Retina (tissue), 1 donor: Measurements from ENCODE around the gene C6orf136.
"Not testable (repeated sequence)": the region's sequence is repeated elsewhere in the genome, so short reads cannot be mapped to it uniquely, and the experiment has no call there.

Source experiments
- DNase-seq: peaks from one replicate; pipeline ENCODE4 v3.0.0-alpha.2; 2016

The C6orf136 gene

GRCh38 chr6:30615958-30616810 lies 30.7 kb upstream of the C6orf136 start:
- peak; percentile 78 for DNase-seq

- DNase-seq, result peak; percentile 100
Measured at GRCh38 chr6:30616811-30617564, 29.9 kb upstream of the C6orf136 start, which contains the start of gene PPP1R10. Gene PPP1R10, minus strand, starts transcription at chr6:30617243. Its CDS starts 7,299 bp downstream, at chr6:30609944.

- DNase-seq, result peak; percentile 99
Measured at GRCh38 chr6:30617565-30618269, 29.2 kb upstream of the C6orf136 start, which contains the start of gene MRPS18B. Gene MRPS18B, plus strand, starts transcription at chr6:30617840. Its CDS starts 26 bp downstream, at chr6:30617866.

- no peak for DNase-seq
Measured at GRCh38 chr6:30618270-30618797, 28.6 kb upstream of the C6orf136 start.

GRCh38 chr6:30619561-30619960 lies 27.4 kb upstream of the C6orf136 start:
- DNase-seq, result no peak

GRCh38 chr6:30625511-30625910 lies 21.4 kb upstream of the C6orf136 start:
- no peak for DNase-seq

- DNase-seq, result peak; percentile 94
Measured at GRCh38 chr6:30626484-30627366, 20.2 kb upstream of the C6orf136 start, which contains the start of gene ATAT1. Gene ATAT1, plus strand, starts transcription at chr6:30626874.

- no peak for DNase-seq
Measured at GRCh38 chr6:30635834-30636233, 11.1 kb upstream of the C6orf136 start.

GRCh38 chr6:30640481-30640880 lies 6.5 kb upstream of the C6orf136 start:
- no peak for DNase-seq

- DNase-seq, result no peak
Measured at GRCh38 chr6:30641048-30641447, 5.9 kb upstream of the C6orf136 start.

GRCh38 chr6:30643656-30644055 lies 3.3 kb upstream of the C6orf136 start:
- no peak for DNase-seq

- no peak for DNase-seq
Measured at GRCh38 chr6:30644769-30645168, 2.2 kb upstream of the C6orf136 start.

GRCh38 chr6:30645989-30646388 lies 944 bp upstream of the C6orf136 start:
- DNase-seq, result no peak

- peak; percentile 96 for DNase-seq
Measured at GRCh38 chr6:30647242-30648116, 546 bp downstream of the C6orf136 start.

GRCh38 chr6:30651143-30651542 lies 4.2 kb downstream of the C6orf136 start:
- no peak for DNase-seq

GRCh38 chr6:30654798-30655742 lies 8.1 kb downstream of the C6orf136 start:
- no peak for DNase-seq

- DNase-seq, result no peak
Measured at GRCh38 chr6:30655743-30656094, 8.8 kb downstream of the C6orf136 start.

- no peak for DNase-seq
Measured at GRCh38 chr6:30656513-30656912, 9.6 kb downstream of the C6orf136 start.

GRCh38 chr6:30657454-30657853 lies 10.5 kb downstream of the C6orf136 start:
- no peak for DNase-seq

GRCh38 chr6:30657922-30658321 lies 11.0 kb downstream of the C6orf136 start:
- not testable (repeated sequence) for DNase-seq
